ENCODE results near the gene PPP2R3B.
"Not testable (repeated sequence)": the region's sequence is repeated elsewhere in the genome, so short reads cannot be mapped to it uniquely, and the experiment has no call there.

PPP2R3B gene

DNA sequence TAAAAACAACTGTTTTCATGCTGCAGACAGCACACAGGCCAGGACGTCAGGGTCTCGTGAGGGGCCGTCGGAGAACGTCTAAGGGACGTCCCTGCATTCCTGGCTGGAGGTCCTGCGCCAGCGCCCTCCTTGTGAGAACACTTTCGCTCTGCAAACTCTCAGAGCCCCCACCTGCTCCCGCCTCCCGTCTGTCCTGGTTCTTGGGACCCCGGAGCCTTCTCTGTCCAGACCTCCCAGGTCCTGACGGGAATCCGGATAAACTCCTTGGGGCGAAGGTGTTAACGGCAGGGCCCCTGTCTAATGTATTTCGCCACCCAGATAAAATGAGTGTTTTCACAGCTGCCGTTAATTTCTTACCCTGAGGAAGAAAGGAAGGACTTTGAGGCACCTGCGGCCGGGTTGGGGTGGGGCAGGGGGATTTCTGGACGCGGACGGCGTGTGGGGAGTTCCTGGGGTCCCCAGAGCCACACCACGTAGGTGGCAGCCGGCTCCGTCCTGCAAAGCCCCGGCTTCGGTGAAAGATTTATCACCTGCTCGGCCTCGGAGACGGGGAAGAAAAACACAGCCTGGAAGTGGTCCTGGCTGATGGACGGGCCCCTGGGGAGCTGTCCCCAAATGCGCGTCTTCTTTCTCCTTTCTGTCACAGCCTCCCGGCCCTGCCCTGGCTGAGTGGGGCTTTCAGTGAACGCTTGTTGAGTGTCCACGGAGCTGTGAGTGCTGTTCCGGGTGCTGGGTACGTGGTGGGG is 35.1 kb upstream of the PPP2R3B start:
- Histone ChIP-seq H3K9ac (ENCODE audit: low read depth, low read length, poor library complexity) (no peak overlapping the region), H3K4me2 (ENCODE audit: insufficient read depth, low read length, poor library complexity, severe bottlenecking) (peak overlapping the region; percentile 11), H3K4ac (ENCODE audit: low read length) (no peak overlapping the region), H3K27me3 (ENCODE audit: control insufficient read depth in 3 of 3, insufficient read depth in 3 of 3, low read depth in 1 of 3, low read length in 3 of 3) (no peaks in the 10 kb centered on the region), H2BK120ac (ENCODE audit: low read depth, low read length) (no peak overlapping the region), H3K9me3 (replicated peaks in 1 of 2; ENCODE audit: control insufficient read depth in 2 of 2, insufficient read depth in 1 of 2, low read depth in 1 of 2, low read length in 2 of 2) (peaks cover 0 to 2% of the 10 kb centered on the region in 2 donors), H3K36me3 (replicated peaks in 1 of 2; ENCODE audit: control insufficient read depth in 2 of 2, insufficient read depth in 2 of 2, low read length in 2 of 2) (no peaks in the 10 kb centered on the region), H3K4me1 (ENCODE audit: control insufficient read depth in 2 of 2, insufficient read depth in 1 of 2, low read depth in 1 of 2, low read length in 2 of 2) (no peaks in the 10 kb centered on the region), H4K91ac (ENCODE audit: low read depth, low read length, poor library complexity) (no peak overlapping the region), H4K8ac (ENCODE audit: low read depth, low read length) (peak overlapping the region; percentile 43), H2BK5ac (ENCODE audit: low read length) (peak overlapping the region; percentile 24), H3K27ac (replicated peaks; ENCODE audit: low read length) (no peak overlapping the region), H3K79me1 (ENCODE audit: low read depth, low read length) (no peaks in the 10 kb centered on the region), H2BK15ac (ENCODE audit: low read length) (peak overlapping the region; percentile 67), H2BK12ac (ENCODE audit: low read length) (no peak overlapping the region), H2AK5ac (ENCODE audit: low read depth, low read length) (no peak overlapping the region), H3K18ac (ENCODE audit: low read length) (peak overlapping the region; percentile 71), H3K4me3 (ENCODE audit: low read length in 2 of 2) (no peak overlapping the region), H2AFZ (ENCODE audit: low read length) (peak overlapping the region; percentile 29), H3K14ac (ENCODE audit: low read length) (peak overlapping the region; percentile 56), H3K23ac (ENCODE audit: low read depth, low read length, poor library complexity) (no peak overlapping the region)
- WGBS, 2 donors (ENCODE audit: extremely low coverage in 2 of 2, insufficient read length in 2 of 2, insufficient replicate concordance in 1 of 2), result no CpG with 5 or more reads among the region's 40 CpGs
- DNase-seq (ENCODE audit: low spot score), result no peak

DNA sequence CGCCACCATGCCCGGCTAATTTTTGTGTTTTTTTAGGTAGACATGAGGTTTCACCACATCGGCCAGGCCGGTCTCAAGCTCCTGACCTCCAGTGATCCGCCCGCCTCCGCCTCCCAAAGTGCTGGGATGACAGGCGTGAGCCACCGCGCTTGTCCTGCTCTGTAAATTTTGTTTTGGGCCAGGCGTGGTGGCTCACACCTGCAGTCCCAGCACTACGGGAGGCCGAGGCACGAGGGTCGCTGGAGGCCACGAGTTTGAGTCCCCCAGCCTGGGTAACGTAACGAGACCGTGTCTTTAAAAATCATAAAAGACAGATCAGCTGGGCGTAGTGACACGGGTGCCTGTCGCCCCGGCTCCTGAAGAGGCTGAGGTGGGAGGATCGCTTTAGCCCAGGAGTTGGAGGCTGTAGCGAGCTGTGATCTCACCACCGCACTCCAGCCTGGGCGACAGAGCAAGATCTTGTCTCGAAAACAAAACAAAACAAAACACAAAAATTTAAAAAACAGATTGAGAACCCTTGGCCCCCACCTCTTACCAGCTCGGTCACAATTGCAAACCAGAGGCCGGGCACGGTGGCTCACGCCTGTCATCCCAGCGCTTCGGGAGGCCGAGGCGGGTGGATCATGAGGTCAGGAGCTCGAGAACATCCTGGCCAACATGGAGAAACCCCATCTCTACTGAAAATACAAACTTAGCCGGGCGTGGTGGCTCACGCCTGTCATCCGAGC is 34.0 kb upstream of the PPP2R3B start:
- no peak overlapping the region for H3K27ac ChIP-seq (replicated peaks; ENCODE audit: low read length)
- H3K4ac ChIP-seq (ENCODE audit: low read length), result no peak overlapping the region
- H2BK15ac ChIP-seq (ENCODE audit: low read length), result no peak overlapping the region
- H2AFZ ChIP-seq (ENCODE audit: low read length), result no peak overlapping the region
- no peak overlapping the region for H3K9ac ChIP-seq (ENCODE audit: low read depth, low read length, poor library complexity)
- H3K4me2 ChIP-seq (ENCODE audit: insufficient read depth, low read length, poor library complexity, severe bottlenecking), result no peak overlapping the region
- no peak overlapping the region for H3K23ac ChIP-seq (ENCODE audit: low read depth, low read length, poor library complexity)
- no peak overlapping the region for H3K4me3 ChIP-seq (ENCODE audit: low read length in 2 of 2)
- no peaks in the 10 kb centered on the region for H3K36me3 ChIP-seq (replicated peaks in 1 of 2; ENCODE audit: control insufficient read depth in 2 of 2, insufficient read depth in 2 of 2, low read length in 2 of 2)
- no peak overlapping the region for H2BK120ac ChIP-seq (ENCODE audit: low read depth, low read length)
- no peak overlapping the region for H3K14ac ChIP-seq (ENCODE audit: low read length)
- H3K18ac ChIP-seq (ENCODE audit: low read length), result no peak overlapping the region
- no peak overlapping the region for H4K8ac ChIP-seq (ENCODE audit: low read depth, low read length)
- H2BK12ac ChIP-seq (ENCODE audit: low read length), result no peak overlapping the region
- H3K79me1 ChIP-seq (ENCODE audit: low read depth, low read length), result no peaks in the 10 kb centered on the region
- H2AK5ac ChIP-seq (ENCODE audit: low read depth, low read length), result no peak overlapping the region
- no CpG with 5 or more reads among the region's 41 CpGs for WGBS, 2 donors (ENCODE audit: extremely low coverage in 2 of 2, insufficient read length in 2 of 2, insufficient replicate concordance in 1 of 2)
- peaks cover 0 to 2% of the 10 kb centered on the region in 2 donors for H3K9me3 ChIP-seq (replicated peaks in 1 of 2; ENCODE audit: control insufficient read depth in 2 of 2, insufficient read depth in 1 of 2, low read depth in 1 of 2, low read length in 2 of 2)
- H3K4me1 ChIP-seq (ENCODE audit: control insufficient read depth in 2 of 2, insufficient read depth in 1 of 2, low read depth in 1 of 2, low read length in 2 of 2), result no peaks in the 10 kb centered on the region
- DNase-seq (ENCODE audit: low spot score), result no peak
- no peak overlapping the region for H2BK5ac ChIP-seq (ENCODE audit: low read length)
- no peak overlapping the region for H4K91ac ChIP-seq (ENCODE audit: low read depth, low read length, poor library complexity)
- no peaks in the 10 kb centered on the region for H3K27me3 ChIP-seq (ENCODE audit: control insufficient read depth in 3 of 3, insufficient read depth in 3 of 3, low read depth in 1 of 3, low read length in 3 of 3)

DNA sequence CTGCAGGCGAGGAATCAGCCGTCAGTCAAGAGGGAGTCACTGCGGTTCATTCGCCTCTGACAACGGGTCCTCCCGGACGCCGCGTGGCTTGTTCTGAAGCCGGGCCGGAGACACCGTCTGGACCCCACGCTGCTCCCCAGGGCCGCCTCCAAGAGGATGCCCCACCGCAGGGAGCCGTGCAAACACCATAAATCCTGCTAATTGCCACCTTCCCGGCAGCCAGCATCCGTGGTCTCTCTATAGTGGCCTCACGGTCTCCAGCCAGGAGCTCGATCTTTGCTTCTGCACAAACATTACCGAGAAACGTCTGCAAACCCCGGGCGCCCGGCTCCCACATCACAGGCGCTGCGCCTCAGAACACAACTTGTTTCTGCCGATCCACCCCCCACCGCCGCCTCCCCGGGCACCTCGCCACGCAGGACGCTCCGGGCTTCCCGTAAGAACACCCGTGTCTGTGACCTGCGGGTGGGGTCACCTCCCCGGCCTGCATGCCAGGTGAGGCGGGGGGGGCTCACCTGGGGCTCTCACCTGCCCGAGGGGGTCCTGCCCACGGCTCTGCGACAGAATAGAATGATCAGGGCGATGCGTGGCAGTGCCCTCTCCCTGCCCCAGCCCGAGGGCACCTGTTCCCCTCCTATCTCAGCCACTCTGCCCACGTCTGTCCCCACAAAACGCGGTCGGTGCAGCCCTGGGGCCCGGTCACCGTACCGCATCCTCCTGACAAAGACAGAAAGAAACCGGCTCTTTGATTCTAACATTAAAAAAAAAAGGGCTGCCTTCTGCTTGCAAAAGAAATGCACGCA is 32.4 kb upstream of the PPP2R3B start:
- no peak overlapping the region for H4K91ac ChIP-seq (ENCODE audit: low read depth, low read length, poor library complexity)
- H2AK5ac ChIP-seq (ENCODE audit: low read depth, low read length), result peak overlapping the region; percentile 63
- H3K9me3 ChIP-seq (replicated peaks in 1 of 2; ENCODE audit: control insufficient read depth in 2 of 2, insufficient read depth in 1 of 2, low read depth in 1 of 2, low read length in 2 of 2), result peaks cover 0 to under 1% of the 10 kb centered on the region in 2 donors
- H3K4me1 ChIP-seq (ENCODE audit: control insufficient read depth in 2 of 2, insufficient read depth in 1 of 2, low read depth in 1 of 2, low read length in 2 of 2), result no peaks in the 10 kb centered on the region
- WGBS, 2 donors (ENCODE audit: extremely low coverage in 2 of 2, insufficient read length in 2 of 2, insufficient replicate concordance in 1 of 2), result no CpG with 5 or more reads among the region's 55 CpGs
- H3K4ac ChIP-seq (ENCODE audit: low read length), result no peak overlapping the region
- H4K8ac ChIP-seq (ENCODE audit: low read depth, low read length), result peak overlapping the region; percentile 48
- H2BK120ac ChIP-seq (ENCODE audit: low read depth, low read length), result no peak overlapping the region
- no peaks in the 10 kb centered on the region for H3K27me3 ChIP-seq (ENCODE audit: control insufficient read depth in 3 of 3, insufficient read depth in 3 of 3, low read depth in 1 of 3, low read length in 3 of 3)
- H2BK12ac ChIP-seq (ENCODE audit: low read length), result peak overlapping the region; percentile 73
- no peak overlapping the region for H3K9ac ChIP-seq (ENCODE audit: low read depth, low read length, poor library complexity)
- no peak for DNase-seq (ENCODE audit: low spot score)
- H2BK5ac ChIP-seq (ENCODE audit: low read length), result no peak overlapping the region
- H3K4me3 ChIP-seq (ENCODE audit: low read length in 2 of 2), result no peak overlapping the region
- H3K23ac ChIP-seq (ENCODE audit: low read depth, low read length, poor library complexity), result no peak overlapping the region
- no peak overlapping the region for H3K27ac ChIP-seq (replicated peaks; ENCODE audit: low read length)
- H3K14ac ChIP-seq (ENCODE audit: low read length), result no peak overlapping the region
- no peak overlapping the region for H2AFZ ChIP-seq (ENCODE audit: low read length)
- no peaks in the 10 kb centered on the region for H3K36me3 ChIP-seq (replicated peaks in 1 of 2; ENCODE audit: control insufficient read depth in 2 of 2, insufficient read depth in 2 of 2, low read length in 2 of 2)
- peak overlapping the region; percentile 71 for H3K18ac ChIP-seq (ENCODE audit: low read length)
- H3K79me1 ChIP-seq (ENCODE audit: low read depth, low read length), result no peaks in the 10 kb centered on the region
- H2BK15ac ChIP-seq (ENCODE audit: low read length), result no peak overlapping the region
- no peak overlapping the region for H3K4me2 ChIP-seq (ENCODE audit: insufficient read depth, low read length, poor library complexity, severe bottlenecking)

DNA sequence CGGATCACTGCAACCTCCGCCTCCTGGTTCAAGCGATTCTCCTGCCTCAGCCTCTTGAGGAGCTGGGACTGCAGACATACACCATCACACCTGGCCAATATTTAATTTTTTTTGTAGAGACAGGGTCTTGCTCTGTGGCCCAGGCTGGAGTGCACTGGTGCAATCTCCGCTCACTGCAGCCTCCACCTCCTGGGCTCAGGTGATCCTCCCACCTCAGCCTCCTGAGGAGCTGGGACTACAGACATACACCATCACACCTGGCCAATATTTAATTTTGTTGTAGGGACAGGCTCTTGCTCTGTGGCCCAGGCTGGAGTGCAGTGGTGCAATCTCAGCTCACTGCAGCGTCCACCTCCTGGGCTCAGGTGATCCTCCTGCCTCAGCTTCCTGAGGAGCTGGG is 28.8 kb upstream of the PPP2R3B start:
- not testable (repeated sequence) for H3K14ac ChIP-seq (ENCODE audit: low read length); H3K27ac ChIP-seq (replicated peaks; ENCODE audit: low read length); H3K4me2 ChIP-seq (ENCODE audit: insufficient read depth, low read length, poor library complexity, severe bottlenecking); H3K36me3 ChIP-seq (replicated peaks in 1 of 2; ENCODE audit: control insufficient read depth in 2 of 2, insufficient read depth in 2 of 2, low read length in 2 of 2); H3K18ac ChIP-seq (ENCODE audit: low read length); H4K91ac ChIP-seq (ENCODE audit: low read depth, low read length, poor library complexity); H2AK5ac ChIP-seq (ENCODE audit: low read depth, low read length); H2BK12ac ChIP-seq (ENCODE audit: low read length); H3K9me3 ChIP-seq (replicated peaks in 1 of 2; ENCODE audit: control insufficient read depth in 2 of 2, insufficient read depth in 1 of 2, low read depth in 1 of 2, low read length in 2 of 2); H3K27me3 ChIP-seq (ENCODE audit: control insufficient read depth in 3 of 3, insufficient read depth in 3 of 3, low read depth in 1 of 3, low read length in 3 of 3); H2BK5ac ChIP-seq (ENCODE audit: low read length); H3K23ac ChIP-seq (ENCODE audit: low read depth, low read length, poor library complexity); H3K4ac ChIP-seq (ENCODE audit: low read length); H3K4me1 ChIP-seq (ENCODE audit: control insufficient read depth in 2 of 2, insufficient read depth in 1 of 2, low read depth in 1 of 2, low read length in 2 of 2); H2BK15ac ChIP-seq (ENCODE audit: low read length); H3K79me1 ChIP-seq (ENCODE audit: low read depth, low read length); H2BK120ac ChIP-seq (ENCODE audit: low read depth, low read length); H2AFZ ChIP-seq (ENCODE audit: low read length); H3K9ac ChIP-seq (ENCODE audit: low read depth, low read length, poor library complexity); H4K8ac ChIP-seq (ENCODE audit: low read depth, low read length); DNase-seq (ENCODE audit: low spot score); H3K4me3 ChIP-seq (ENCODE audit: low read length in 2 of 2)
- no CpG with 5 or more reads among the region's 5 CpGs for whole genome bisulfite sequencing, 2 donors (ENCODE audit: extremely low coverage in 2 of 2, insufficient read length in 2 of 2, insufficient replicate concordance in 1 of 2)

Measured in neuronal stem cell (in vitro differentiated cells).